ENCODE data around the gene CNKSR2.

DNA sequence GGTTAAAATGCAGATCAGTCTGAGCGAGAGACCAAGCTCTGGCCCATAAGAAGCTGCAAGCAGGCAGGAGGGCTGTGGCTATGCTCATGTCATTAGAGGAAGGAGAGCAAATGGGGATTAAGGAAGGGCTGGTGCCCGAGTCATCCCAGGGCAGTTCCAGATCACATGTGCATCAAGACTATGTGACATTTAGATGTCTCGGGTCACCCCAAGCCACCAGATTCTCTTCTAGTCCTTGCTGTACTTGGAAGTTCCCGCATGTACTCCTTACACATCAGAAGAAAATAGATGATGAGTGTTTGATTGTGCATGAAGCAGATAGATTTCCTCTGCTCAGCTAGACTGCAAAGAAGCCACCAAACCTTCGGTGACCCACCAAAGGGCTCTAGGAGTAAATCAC, 326.1 kb downstream of the CNKSR2 start:
- no peak for TF ChIP-seq CTCF (IDR thresholded peaks at IDR 0.05)
- TF ChIP-seq EZH2 (IDR thresholded peaks at IDR 0.05), result no peak

Data from neural progenitor cell (in vitro differentiated cells).